HG02623 (cell line): ENCODE measurements around the gene ZBTB42.
"Not testable (repeated sequence)": the region's sequence is repeated elsewhere in the genome, so short reads cannot be mapped to it uniquely, and the experiment has no call there.

Experiments used
- ATAC-seq: cut with Tn5 transposase; IDR thresholded peaks from one replicate; pipeline ENCODE4 v1.9.1; 2021; ENCODE audit warnings: moderate library complexity; ENCODE audit not compliant: unreplicated experiment

Gene ZBTB42

DNA sequence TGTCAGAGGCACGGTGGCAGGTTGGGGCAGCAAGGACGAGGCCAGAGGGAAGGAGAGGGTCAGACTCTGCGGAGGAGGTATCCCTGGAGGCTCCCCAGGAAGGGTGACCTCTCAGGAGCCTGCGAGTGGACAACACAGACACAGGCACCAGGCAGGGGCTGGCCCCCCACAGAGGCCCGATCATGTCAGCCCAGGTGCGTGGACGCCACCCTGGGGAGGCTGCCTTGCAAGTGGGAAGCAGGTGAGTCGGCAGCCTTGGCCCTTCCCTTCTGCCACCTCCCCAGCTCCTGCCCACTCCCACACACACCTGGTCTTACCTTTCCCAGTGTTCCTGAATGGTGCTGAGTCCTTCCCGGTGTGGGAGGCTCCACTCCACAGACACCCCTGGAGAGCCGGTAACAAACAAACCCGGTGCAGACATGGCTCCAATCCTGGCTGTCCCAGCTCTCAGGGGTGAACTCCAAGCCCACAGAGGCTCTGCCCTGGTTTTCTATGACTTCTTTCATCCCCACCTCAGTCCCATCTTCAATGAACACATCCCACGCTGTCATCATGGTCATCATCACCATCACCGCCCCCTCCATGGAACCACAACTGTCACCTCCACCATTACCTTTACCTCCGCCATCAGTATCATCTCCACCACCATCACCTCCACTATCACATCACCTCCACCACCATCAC is 5.2 kb downstream of the ZBTB42 start:
- ATAC-seq, result no peak

- ATAC-seq, result no peak
These were observed 5.9 kb downstream of the ZBTB42 start for GRCh38 chr14:104806625-104807465.

- ATAC-seq, result no peak
These were observed 7.6 kb downstream of the ZBTB42 start for GRCh38 chr14:104808456-104808855.

GRCh38 chr14:104810316-104810715 is 9.4 kb downstream of the ZBTB42 start:
- ATAC-seq, result no peak

DNA sequence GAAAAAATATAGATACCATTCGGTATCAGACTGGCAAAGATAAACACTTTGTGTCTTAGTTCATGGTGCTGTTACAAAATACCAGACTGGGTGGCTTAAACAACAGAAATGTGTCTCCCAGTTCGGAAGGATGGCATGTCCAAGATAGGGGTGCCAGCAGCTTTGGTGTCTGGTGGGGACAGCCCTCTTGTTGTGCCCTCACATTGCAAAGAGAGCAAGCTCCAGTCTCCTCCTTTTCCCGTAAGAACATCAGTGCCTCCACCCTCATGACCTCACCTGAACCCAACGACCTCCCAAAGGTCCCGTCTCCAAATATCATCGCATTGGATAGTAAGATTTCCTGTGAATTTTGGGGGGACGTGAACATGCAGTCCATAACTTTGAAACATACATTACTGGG is 12.4 kb downstream of the ZBTB42 start:
- no peak for ATAC-seq

DNA sequence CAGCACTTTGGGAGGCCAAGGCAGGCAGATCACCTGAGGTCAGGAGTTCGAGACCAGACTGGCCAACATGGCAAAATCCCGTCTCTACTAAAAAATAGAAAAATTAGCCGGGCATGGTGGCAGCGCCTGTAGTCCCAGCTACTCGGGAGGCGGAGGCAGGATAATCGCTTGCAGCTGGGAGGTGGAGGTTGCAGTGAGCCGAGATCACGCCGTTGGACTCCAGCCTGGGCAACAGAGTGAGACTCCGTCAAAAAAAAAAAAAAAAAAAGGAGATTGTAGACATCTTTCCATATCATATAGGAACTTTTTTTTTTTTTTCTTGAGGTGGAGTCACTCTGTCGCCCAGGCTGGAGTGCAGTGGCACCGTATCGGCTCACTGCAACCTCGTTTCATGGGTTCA is 13.8 kb downstream of the ZBTB42 start:
- ATAC-seq, result not testable (repeated sequence)

- no peak for ATAC-seq
These were observed 15.6 kb downstream of the ZBTB42 start for GRCh38 chr14:104816616-104816884.

DNA sequence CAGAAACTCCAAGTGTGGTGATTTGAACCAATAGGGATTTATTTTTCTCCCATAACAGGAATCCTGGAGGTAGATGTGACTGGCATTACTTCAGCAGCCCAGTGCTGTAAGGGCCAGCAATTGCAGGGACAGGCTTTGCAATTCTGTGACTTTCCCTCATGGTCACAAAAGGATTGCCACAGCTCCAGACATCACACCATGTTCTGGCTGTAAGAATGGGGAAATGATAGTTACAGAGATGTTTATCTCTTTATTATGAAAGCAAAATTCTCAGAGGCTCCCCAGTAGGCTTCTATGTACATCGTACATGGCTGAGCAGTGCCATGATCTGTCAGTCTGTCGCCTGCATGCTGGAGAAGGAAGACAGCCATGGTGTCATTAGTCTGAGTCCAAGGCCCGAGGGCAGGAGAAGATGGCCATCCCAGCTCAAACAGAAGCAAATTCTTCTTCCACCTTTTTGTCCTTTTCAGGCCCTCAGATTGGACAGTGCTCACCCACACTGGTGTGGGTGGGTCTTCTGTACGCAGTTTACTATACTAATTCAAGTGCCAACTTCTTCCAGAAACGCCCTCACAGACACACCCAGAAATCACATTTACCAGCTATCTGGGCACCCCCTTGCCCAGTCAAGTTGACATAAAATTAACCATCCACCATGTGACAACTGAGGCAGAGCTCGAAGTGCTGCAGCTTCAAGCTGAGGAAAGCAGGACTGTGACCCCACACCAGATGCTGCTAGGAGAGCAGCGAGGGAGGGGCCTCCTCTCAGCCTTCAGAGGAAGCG is 17.2 kb downstream of the ZBTB42 start:
- ATAC-seq, result no peak

DNA sequence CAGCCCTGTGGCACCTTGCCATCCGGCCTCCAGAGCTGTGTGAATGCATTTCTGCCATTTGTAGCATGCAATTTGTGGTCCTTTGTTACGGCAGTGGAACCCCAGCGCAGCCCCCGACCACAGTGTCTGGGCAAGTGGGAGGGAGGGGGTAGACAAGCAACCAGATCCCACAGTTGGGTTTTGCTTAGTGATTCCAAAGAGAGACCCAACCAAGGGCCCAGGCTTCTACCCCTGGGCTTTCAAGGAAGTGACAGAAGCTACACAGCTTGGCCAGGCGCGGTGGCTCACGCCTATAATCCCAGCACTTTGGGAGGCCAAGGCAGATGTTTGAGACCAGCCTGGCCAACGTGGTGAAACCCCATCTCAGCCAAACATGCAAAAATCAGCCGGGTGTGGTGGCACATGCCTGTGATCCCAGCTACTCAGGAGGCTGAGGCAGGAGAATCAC is 17.8 kb downstream of the ZBTB42 start:
- no peak for ATAC-seq

DNA sequence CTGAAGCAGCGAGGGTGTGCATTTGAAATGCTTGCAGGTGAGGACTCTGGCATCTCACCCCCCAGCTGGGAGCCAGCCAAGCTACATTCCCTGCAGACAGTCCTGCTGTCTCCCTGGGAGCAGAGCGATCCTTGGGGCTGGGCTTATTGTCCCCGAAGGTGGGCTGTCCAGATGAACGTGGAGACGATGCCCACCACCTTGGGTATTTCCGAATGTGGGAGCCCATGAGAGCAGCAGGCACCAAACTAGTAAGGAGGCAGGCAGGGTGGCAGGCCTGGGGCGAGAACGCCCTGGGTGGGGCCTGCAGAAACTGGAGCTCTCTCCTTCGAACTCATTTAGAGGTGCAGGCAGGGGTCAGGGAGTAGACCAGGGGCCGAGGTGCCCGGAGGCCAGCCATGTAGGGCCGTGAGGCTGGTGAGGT is 18.5 kb downstream of the ZBTB42 start:
- no peak for ATAC-seq

GRCh38 chr14:104820669-104821228 is 19.8 kb downstream of the ZBTB42 start:
- no peak for ATAC-seq

DNA sequence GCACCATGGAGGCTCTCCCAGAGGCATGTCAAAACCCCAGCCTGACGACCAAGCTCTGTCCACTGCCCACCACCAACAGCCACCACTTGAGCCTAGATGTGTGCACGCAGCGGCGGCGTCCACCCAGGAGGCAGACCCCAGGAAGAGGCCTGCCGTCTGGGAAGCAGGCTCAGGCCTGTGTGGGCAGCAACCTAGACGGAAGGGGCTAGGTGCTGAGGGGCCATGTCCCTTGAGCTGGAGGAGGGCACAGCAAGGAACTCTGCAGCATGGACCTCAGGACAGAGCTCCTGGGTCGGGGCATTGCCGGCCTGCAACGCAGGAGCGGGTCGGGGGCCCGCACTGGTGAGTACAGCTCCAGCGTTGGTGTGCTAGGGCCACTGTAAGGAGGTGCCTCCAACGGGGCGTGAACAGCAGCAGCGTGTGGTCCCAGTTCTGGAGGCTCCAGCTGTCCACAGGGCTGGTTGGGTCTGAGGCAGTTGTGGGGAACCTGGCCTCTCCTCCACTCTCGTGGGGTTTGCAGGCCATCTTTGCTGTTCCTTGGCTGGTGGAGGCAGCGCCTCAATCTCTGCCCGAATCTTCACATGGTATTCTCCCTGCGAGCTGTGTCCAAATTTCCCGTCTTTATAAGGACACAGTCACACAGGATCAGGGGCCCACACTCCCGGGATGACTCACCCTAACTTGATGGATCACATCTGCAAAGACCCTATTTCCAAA is 20.5 kb downstream of the ZBTB42 start:
- ATAC-seq, result no peak

DNA sequence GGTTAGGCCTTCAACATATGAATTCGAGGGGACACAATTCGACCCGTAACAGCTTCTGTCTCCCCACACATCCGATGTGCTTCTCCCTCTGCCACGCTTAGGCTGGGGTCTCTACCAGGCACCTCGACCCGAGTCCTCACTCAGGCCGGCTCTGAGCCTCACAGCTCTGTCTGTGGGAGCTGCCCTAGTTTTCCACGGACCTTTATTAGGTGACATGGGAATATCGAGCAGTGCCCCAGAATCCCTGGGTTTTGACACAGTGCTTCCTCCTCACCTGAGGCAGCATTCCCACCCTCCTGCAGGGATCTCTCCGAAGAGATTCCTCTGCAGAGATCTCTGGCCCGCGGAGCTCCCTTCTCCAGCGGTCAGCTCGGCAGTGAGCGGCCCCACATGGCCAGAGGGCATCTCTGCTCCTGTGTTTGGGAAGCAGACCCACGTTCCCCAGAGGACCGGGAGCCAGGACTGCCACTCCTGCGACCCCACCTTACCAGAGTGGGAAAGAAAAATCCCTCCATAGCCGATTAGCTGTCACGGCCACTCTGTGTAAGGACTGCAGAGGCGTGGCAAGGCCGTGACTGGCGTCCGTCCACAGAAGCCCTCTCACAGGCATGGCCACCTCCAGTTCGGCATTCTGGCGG is 21.2 kb downstream of the ZBTB42 start:
- no peak for ATAC-seq

DNA sequence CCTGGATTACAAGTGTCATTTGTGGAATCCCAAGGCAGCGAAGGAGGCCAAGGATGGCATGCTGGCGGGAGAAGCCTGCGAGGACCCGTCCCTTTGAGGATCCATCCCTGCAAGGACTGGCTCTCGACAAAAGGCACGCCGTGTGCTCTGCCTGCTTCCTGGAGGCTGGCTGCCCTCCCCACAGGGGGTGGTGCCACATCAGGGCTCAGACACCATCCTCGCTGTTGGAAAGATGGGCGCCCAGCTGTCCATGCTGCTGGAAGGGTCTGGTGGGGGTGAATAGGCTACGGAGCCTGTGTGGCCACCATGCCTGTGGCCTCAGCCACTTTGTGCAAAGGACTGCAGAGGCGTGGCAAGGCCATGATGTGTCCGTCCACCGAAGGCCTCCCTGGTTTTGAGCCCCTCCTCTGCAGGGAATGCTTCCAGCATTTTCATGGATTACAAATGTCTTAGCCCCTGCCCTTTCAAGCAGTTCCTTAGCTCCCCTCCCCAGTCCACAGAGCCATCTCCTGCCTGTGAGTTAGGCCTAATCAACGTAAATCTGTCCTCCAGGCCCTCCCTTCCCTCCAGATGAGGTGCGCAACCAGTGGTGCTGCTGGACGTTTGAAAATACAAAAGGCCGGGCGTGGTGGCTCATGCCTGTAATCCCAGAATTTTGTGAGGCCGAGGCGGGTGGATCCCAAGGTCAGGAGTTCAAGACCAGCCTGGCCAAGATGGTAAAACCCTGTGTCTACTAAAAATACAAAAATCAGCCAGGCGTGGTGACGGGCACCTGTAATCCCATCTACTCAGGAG is 22.1 kb downstream of the ZBTB42 start:
- ATAC-seq, result no peak

DNA sequence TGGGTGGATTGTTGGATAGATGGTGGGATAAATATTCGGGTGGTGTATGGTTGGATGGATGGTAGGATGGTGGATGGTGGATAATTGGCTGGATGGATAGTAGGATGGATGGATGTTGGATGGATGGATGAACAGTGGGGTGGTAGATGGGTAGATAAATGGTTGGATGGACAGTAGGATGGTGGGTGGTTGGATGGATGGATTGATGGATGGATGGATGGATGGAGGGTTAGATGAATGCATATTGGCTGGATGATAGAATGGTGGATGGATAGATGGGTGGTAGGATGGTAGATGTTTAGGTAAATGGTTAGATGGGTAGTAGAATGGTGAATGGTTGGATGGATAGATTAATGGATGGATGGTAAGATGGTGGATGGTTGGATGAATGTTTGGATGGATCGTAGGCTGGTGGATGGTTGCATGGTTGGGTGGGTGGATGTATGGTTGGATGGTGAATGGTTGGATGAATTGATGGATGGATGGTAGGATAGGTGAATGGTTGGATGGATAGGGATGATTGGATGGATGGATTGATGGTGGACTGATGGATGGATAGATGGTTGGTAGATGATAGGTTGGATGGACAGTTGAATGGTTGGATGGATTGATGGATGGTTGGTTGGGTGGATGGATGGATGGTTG is 23.6 kb downstream of the ZBTB42 start:
- no peak for ATAC-seq

DNA sequence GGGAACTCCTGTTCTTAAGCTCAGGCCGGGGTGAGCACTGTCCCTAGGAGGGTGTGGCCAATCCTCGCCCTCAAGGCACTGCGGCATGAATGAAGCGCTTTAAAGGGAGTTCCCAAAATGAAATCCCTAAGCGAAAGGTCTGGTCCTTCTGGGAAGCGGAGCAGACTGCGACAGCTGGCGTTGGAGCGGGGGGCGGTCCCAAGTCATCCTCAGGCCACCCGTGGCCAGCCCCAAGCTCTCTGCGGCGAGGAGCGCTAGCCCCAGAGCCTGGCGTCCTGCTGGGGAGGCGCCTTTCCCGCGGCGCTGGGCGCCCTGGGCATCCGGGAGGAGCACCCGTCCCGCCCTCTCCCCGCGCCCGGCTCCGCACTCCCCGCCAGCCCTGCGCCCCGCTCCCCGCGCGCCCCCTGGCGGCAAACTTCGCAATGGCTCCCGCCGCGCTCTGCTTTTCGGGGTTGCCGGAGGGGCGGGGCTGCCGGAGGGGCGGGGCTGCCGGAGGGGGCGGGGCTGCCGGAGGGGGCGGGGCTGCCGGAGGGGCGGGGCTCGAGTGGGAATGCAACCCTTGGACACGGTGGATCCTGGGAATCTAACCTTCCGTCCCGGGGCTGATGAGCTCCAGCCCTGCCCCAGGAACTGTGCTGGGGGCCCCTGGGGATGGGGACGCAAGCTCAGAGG is 25.4 kb downstream of the ZBTB42 start:
- ATAC-seq, result peak; percentile 65

- no peak for ATAC-seq
These were observed 25.9 kb downstream of the ZBTB42 start for GRCh38 chr14:104826861-104827176.

GRCh38 chr14:104827177-104828055 is 26.5 kb downstream of the ZBTB42 start:
- no peak for ATAC-seq
